ENCODE measurements around the gene ARHGAP15. TPM values are rescaled to one million over a fixed set of nuclear protein-coding genes. Genes with fewer than 3 reads are reported as not detected.

Gene ARHGAP15
- total RNA-seq, 1 donor from 2014 or later, result not detected

GRCh38 chr2:143475041-143475776 lies 346.0 kb downstream of the ARHGAP15 start:
- FAIRE-seq (no peak), DNase-seq (ENCODE audit: low read depth) (no peak)
- Mint-ChIP-seq H3K4me1 (ENCODE audit: low read depth, unreplicated experiment) (peaks cover 16% of the 10 kb centered on the region), H3K36me3 (ENCODE audit: low read depth, unreplicated experiment) (no peaks in the 10 kb centered on the region), H3K9me3 (ENCODE audit: unreplicated experiment) (no peaks in the 10 kb centered on the region), H3K4me3 (ENCODE audit: unreplicated experiment) (no peak overlapping the region), H3K27me3 (ENCODE audit: low read depth, unreplicated experiment) (no peaks in the 10 kb centered on the region), H3K27ac (ENCODE audit: unreplicated experiment) (no peak overlapping the region)
- H3K27me3 ChIP-seq (ENCODE audit: insufficient read depth, low read length), result no peaks in the 10 kb centered on the region
- no peaks in the 10 kb centered on the region for H3K79me2 ChIP-seq (ENCODE audit: insufficient read depth, low read length)
- no peak overlapping the region for H3K27ac ChIP-seq (ENCODE audit: low read depth, low read length)
- no peak overlapping the region for H2AFZ ChIP-seq (ENCODE audit: low read depth, low read length)
- H3K9ac ChIP-seq (ENCODE audit: low read length), result no peak overlapping the region
- peaks cover 17% of the 10 kb centered on the region for H3K4me1 ChIP-seq (ENCODE audit: insufficient read depth, low read length)
- H4K20me1 ChIP-seq (ENCODE audit: insufficient read depth, low read length), result no peaks in the 10 kb centered on the region
- no peak overlapping the region for H3K4me3 ChIP-seq (ENCODE audit: insufficient read depth, low read depth, low read length)
- H3K9me3 ChIP-seq (ENCODE audit: insufficient read depth, low read depth, low read length), result no peaks in the 10 kb centered on the region
- no peak for TF ChIP-seq EZH2 (IDR thresholded peaks at IDR 0.05; ENCODE audit: insufficient read depth, low read length)
- TF ChIP-seq CTCF (IDR thresholded peaks at IDR 0.05; ENCODE audit: insufficient read depth, low read depth, low read length), result no peak
- H3K4me2 ChIP-seq (ENCODE audit: low read length), result no peak overlapping the region
- H3K36me3 ChIP-seq (ENCODE audit: insufficient read depth, low read length), result no peaks in the 10 kb centered on the region

- H3K36me3 Mint-ChIP-seq (ENCODE audit: low read depth, unreplicated experiment), result no peaks in the 10 kb centered on the region
- peaks cover 18% of the 10 kb centered on the region for H3K4me1 Mint-ChIP-seq (ENCODE audit: low read depth, unreplicated experiment)
- DNase-seq (ENCODE audit: low read depth) (peak; percentile 28), FAIRE-seq (peak; percentile 32)
- H3K4me3 ChIP-seq (ENCODE audit: insufficient read depth, low read depth, low read length), result no peak overlapping the region
- H3K27ac Mint-ChIP-seq (ENCODE audit: unreplicated experiment), result no peak overlapping the region
- no peaks in the 10 kb centered on the region for H3K27me3 ChIP-seq (ENCODE audit: insufficient read depth, low read length)
- H3K36me3 ChIP-seq (ENCODE audit: insufficient read depth, low read length), result no peaks in the 10 kb centered on the region
- H3K9me3 Mint-ChIP-seq (ENCODE audit: unreplicated experiment), result no peaks in the 10 kb centered on the region
- TF ChIP-seq CTCF (IDR thresholded peaks at IDR 0.05; ENCODE audit: insufficient read depth, low read depth, low read length), result no peak
- no peak for TF ChIP-seq EZH2 (IDR thresholded peaks at IDR 0.05; ENCODE audit: insufficient read depth, low read length)
- H3K27ac ChIP-seq (ENCODE audit: low read depth, low read length), result no peak overlapping the region
- H3K4me1 ChIP-seq (ENCODE audit: insufficient read depth, low read length), result peaks cover 17% of the 10 kb centered on the region
- no peak overlapping the region for H2AFZ ChIP-seq (ENCODE audit: low read depth, low read length)
- no peak overlapping the region for H3K9ac ChIP-seq (ENCODE audit: low read length)
- H3K27me3 Mint-ChIP-seq (ENCODE audit: low read depth, unreplicated experiment), result no peaks in the 10 kb centered on the region
- H4K20me1 ChIP-seq (ENCODE audit: insufficient read depth, low read length), result no peaks in the 10 kb centered on the region
- no peaks in the 10 kb centered on the region for H3K9me3 ChIP-seq (ENCODE audit: insufficient read depth, low read depth, low read length)
- no peak overlapping the region for H3K4me2 ChIP-seq (ENCODE audit: low read length)
- H3K4me3 Mint-ChIP-seq (ENCODE audit: unreplicated experiment), result no peak overlapping the region
- H3K79me2 ChIP-seq (ENCODE audit: insufficient read depth, low read length), result no peaks in the 10 kb centered on the region
Measured at GRCh38 chr2:143476336-143477087, 347.3 kb downstream of the ARHGAP15 start.
